T-cell (primary cell): ENCODE results near the gene RBKS. TPM values are rescaled to one million over a fixed set of nuclear protein-coding genes. Genes with fewer than 3 reads are reported as not detected.

ENCODE experiments used
- ATAC-seq, 4 experiments: fragments of 200-7000 bp in 3 of 4; fragments of 150-1000 bp in 1 of 4; cut with Tn5 transposase; replicated peaks in 1 of 4; 1 replicate in 3 of 4; 2 replicates in 1 of 4; pipeline ENCODE4 v1.10.0; 2021; ENCODE audit warnings: moderate library complexity in 3 of 4, mild to moderate bottlenecking in 2 of 4, moderate number of reproducible peaks in 1 of 4
- CTCF ChIA-PET, 2 donors: fragments of 300-600 bp; sonication (Branson Sonifier 250); formaldehyde crosslinking; loops; one replicate each; lab custom pipeline; 2022; ENCODE audit warnings: antibody characterized with exemption in 2 of 2; lab: Charles Lee
- POLR2A ChIA-PET, 2 donors: fragments of 300-600 bp; sonication (Branson Sonifier 250); formaldehyde crosslinking; loops; one replicate each; lab custom pipeline; 2022; ENCODE audit warnings: antibody characterized with exemption in 2 of 2; lab: Charles Lee
- DNase-seq, 35 experiments: peaks; one replicate each; pipeline versions ENCODE4 v3.0.0 to v3.0.0-alpha.2; 2013 to 2023
- H3K27ac ChIP-seq: one replicate; pipeline ENCODE4 v1.5.1; 2013; ENCODE audit warnings: low read length
- H3K27me3 ChIP-seq, 2 experiments: replicated peaks in 1 of 2; 1 replicate in 1 of 2; 2 replicates in 1 of 2; pipeline versions ENCODE4 v1.6.1 to v1.7.0; 2013; ENCODE audit warnings: low read length in 1 of 2, mixed read lengths in 1 of 2; ENCODE audit not compliant: control insufficient read depth in 2 of 2, insufficient read depth in 2 of 2; ENCODE audit errors: extremely low read depth in 1 of 2
- H3K36me3 ChIP-seq, 2 donors: 1 replicate in 1 of 2; 2 replicates in 1 of 2; pipeline versions ENCODE4 v1.6.1 to v1.7.0; 2013; ENCODE audit warnings: low read length in 1 of 2; ENCODE audit not compliant: control insufficient read depth in 2 of 2, insufficient read depth in 1 of 2; ENCODE audit errors: extremely low read depth in 1 of 2
- H3K4me1 ChIP-seq, 2 experiments: 1 replicate in 1 of 2; 2 replicates in 1 of 2; pipeline versions ENCODE4 v1.6.1 to v1.7.0; 2013; ENCODE audit warnings: low read length in 2 of 2, mixed read lengths in 1 of 2; ENCODE audit not compliant: insufficient read depth in 2 of 2, control insufficient read depth in 1 of 2; ENCODE audit errors: extremely low read depth in 1 of 2
- H3K4me3 ChIP-seq, 2 donors: 1 replicate in 1 of 2; 2 replicates in 1 of 2; pipeline versions ENCODE4 v1.5.1 to v1.7.0; 2013; ENCODE audit warnings: mild to moderate bottlenecking in 2 of 2, low read length in 1 of 2, moderate library complexity in 1 of 2; ENCODE audit not compliant: control insufficient read depth in 1 of 2; ENCODE audit errors: extremely low read depth in 1 of 2
- H3K9me3 ChIP-seq: 2 replicates; pipeline ENCODE4 v1.7.0; 2013
- H3K27ac Mint-ChIP-seq, 2 donors: one replicate each; pipeline ENCODE4 v1.8.0; 2020 to 2021; ENCODE audit warnings: mild to moderate bottlenecking in 2 of 2, mixed read lengths in 2 of 2
- H3K27me3 Mint-ChIP-seq, 2 donors: one replicate each; pipeline ENCODE4 v1.8.0; 2021 to 2022; ENCODE audit warnings: mixed read lengths in 2 of 2
- H3K36me3 Mint-ChIP-seq: one replicate; pipeline ENCODE4 v1.8.0; 2021; ENCODE audit warnings: mixed read lengths
- H3K4me1 Mint-ChIP-seq, 3 donors: one replicate each; pipeline ENCODE4 v1.8.0; 2020 to 2022; ENCODE audit warnings: mixed read lengths in 3 of 3, mild to moderate bottlenecking in 1 of 3
- H3K4me3 Mint-ChIP-seq, 3 donors: one replicate each; pipeline ENCODE4 v1.8.0; 2020 to 2022; ENCODE audit warnings: mild to moderate bottlenecking in 3 of 3, mixed read lengths in 3 of 3, moderate library complexity in 3 of 3
- H3K9me3 Mint-ChIP-seq, 3 donors: one replicate each; pipeline ENCODE4 v1.8.0; 2020 to 2022; ENCODE audit warnings: mixed read lengths in 3 of 3
- WGBS: methylation state at CpG from one replicate; pipeline ENCODE4 v1.1.5; 2013; ENCODE audit warnings: missing lambda C conversion rate; ENCODE audit not compliant: insufficient coverage; 5-methylcytosine and 5-hydroxymethylcytosine counted together
- total RNA-seq, 35 experiments: library from RNA in 6 of 35; stranded (reverse) in 6 of 35; fragments of 120-200 nt in 1 of 35; gene quantifications; one replicate each; pipeline versions ENCODE4 v1.2.1 to v1.2.4 and lab custom pipeline; 2013 to 2026

The RBKS gene
- total RNA-seq, 5 donors from 2014 or later (not counting 1 experiment from before 2014, with no cell fraction given) = 1.1 to 6.7 (median 1.5) TPM

- peaks cover 0 to 16% of the 10 kb centered on the region in 2 experiments for H3K4me1 ChIP-seq
- no peaks in the 10 kb centered on the region for H3K36me3 ChIP-seq
- no peak for ATAC-seq
- CTCF ChIA-PET = no interaction called here
- H3K9me3 Mint-ChIP-seq = no peaks in the 10 kb centered on the region
- H3K27ac Mint-ChIP-seq = peak overlapping the region in 1 of 2 donors; percentile 68
- H3K27me3 ChIP-seq = peaks cover 0 to 8% of the 10 kb centered on the region in 2 experiments
- H3K27me3 Mint-ChIP-seq = peaks cover 0 to 1% of the 10 kb centered on the region in 2 donors
- peak overlapping the region; percentile 34 to 66 (median 63) for H3K4me3 Mint-ChIP-seq
- POLR2A ChIA-PET = interaction anchor here in 1 of 2 donors (0.6 kb wide), 1 partner anchor 17 kb away, joined by 6 read pairs; no protein-coding TSS in a partner anchor
- H3K4me1 Mint-ChIP-seq = peaks cover 8 to 17% (median 15%) of the 10 kb centered on the region in 3 donors
- no peaks in the 10 kb centered on the region for H3K9me3 ChIP-seq
- WGBS = 100% methylated on average over 4 of the region's 10 CpGs
- peak overlapping the region; percentile 41 to 42 for H3K4me3 ChIP-seq
- DNase-seq = no peak
- H3K36me3 Mint-ChIP-seq = no peaks in the 10 kb centered on the region
- H3K27ac ChIP-seq = no peak overlapping the region
Measured at GRCh38 chr2:27736031-27736889, 153.9 kb downstream of the RBKS start.

- Mint-ChIP-seq H3K9me3 (no peaks in the 10 kb centered on the region), H3K4me3 (peak overlapping the region; percentile 53 to 70 (median 66)), H3K36me3 (no peaks in the 10 kb centered on the region), H3K27ac (peak overlapping the region; percentile 39 to 68), H3K27me3 (no peaks in the 10 kb centered on the region), H3K4me1 (peaks cover 8 to 17% (median 15%) of the 10 kb centered on the region in 3 donors)
- 10% methylated on average over 43 of the region's 51 CpGs for WGBS
- Histone ChIP-seq H3K4me1 (peaks cover 0 to 16% of the 10 kb centered on the region in 2 experiments), H3K36me3 (no peaks in the 10 kb centered on the region), H3K4me3 (peak overlapping the region; percentile 41 to 42), H3K27me3 (peaks cover 0 to 8% of the 10 kb centered on the region in 2 experiments), H3K9me3 (no peaks in the 10 kb centered on the region), H3K27ac (no peak overlapping the region)
- ATAC-seq (peak; percentile 83 to 96 (median 88)), DNase-seq (peak; percentile 20 to 64 (median 44))
- ChIA-PET POLR2A (interaction anchor here in 1 of 2 donors (0.5 kb wide), 1 partner anchor 399 kb away, joined by 6 read pairs; no protein-coding TSS in a partner anchor), CTCF (interaction anchor here in 1 of 2 donors (0.6 kb wide), 1 partner anchor 40 kb away, joined by 6 read pairs; no protein-coding TSS in a partner anchor)
Measured at GRCh38 chr2:27735263-27735904, 154.8 kb downstream of the RBKS start.

GRCh38 chr2:27734305-27734704, 155.9 kb downstream of the RBKS start:
- ATAC-seq (no peak), DNase-seq (no peak)
- H3K4me3 ChIP-seq = no peak overlapping the region
- H3K9me3 ChIP-seq = no peaks in the 10 kb centered on the region
- no CpG with 5 or more reads among the region's 1 CpG for WGBS
- peak overlapping the region in 2 of 3 donors; percentile 13 to 29 for H3K4me3 Mint-ChIP-seq
- peaks cover 8 to 17% (median 15%) of the 10 kb centered on the region in 3 donors for H3K4me1 Mint-ChIP-seq
- H3K27me3 ChIP-seq = peaks cover 0 to 8% of the 10 kb centered on the region in 2 experiments
- H3K27ac Mint-ChIP-seq = peak overlapping the region in 1 of 2 donors; percentile 58
- no peaks in the 10 kb centered on the region for H3K36me3 Mint-ChIP-seq
- H3K27ac ChIP-seq = no peak overlapping the region
- H3K27me3 Mint-ChIP-seq = no peaks in the 10 kb centered on the region
- H3K4me1 ChIP-seq = peaks cover 0 to 16% of the 10 kb centered on the region in 2 experiments
- H3K36me3 ChIP-seq = no peaks in the 10 kb centered on the region
- POLR2A ChIA-PET = no interaction called here
- H3K9me3 Mint-ChIP-seq = no peaks in the 10 kb centered on the region
- CTCF ChIA-PET = no interaction called here

Other genes starting within 250 kb of the RBKS start
- 10 to 100 TPM; 39.2 to 53.2 (median 39.3) TPM for gene SUPT7L, start 226.8 kb downstream of the RBKS start, total RNA-seq
- gene SLC4A1AP, start 226.5 kb downstream of the RBKS start, total RNA-seq = 10 to 100 TPM; 21.1 to 24.2 (median 21.8) TPM
- 10 to 100 TPM; 25.9 to 39.4 (median 29.7) TPM for gene MRPL33, start 118.7 kb downstream of the RBKS start, total RNA-seq
- gene BABAM2, start 342 bp upstream of the RBKS start, total RNA-seq = 10 to 100 TPM; 28.4 to 45.2 (median 37.4) TPM